Left lung (tissue), 14 donors: ENCODE data around the gene UNCX. TPM values are rescaled to one million over a fixed set of nuclear protein-coding genes. Genes with fewer than 3 reads are reported as not detected.
A peak's percentile ranks its signal among the peaks of the same experiment; 100 is the strongest.

Experiments used
- ATAC-seq: fragments of 200-7000 bp; cut with Tn5 transposase; one replicate; pipeline ENCODE4 v1.9.1; 2020; ENCODE audit warnings: moderate library complexity
- DNase-seq, 4 donors: peaks; one replicate each; pipeline ENCODE4 v3.0.0-alpha.2; 2013 to 2020
- H3K27ac ChIP-seq, 2 donors: fragments of 200-600 bp; sonication (generic) in 1 of 2; one replicate each; pipeline versions ENCODE4 v1.5.0 to v1.8.0; 2020 to 2021
- H3K27me3 ChIP-seq, 2 donors: fragments of 200-600 bp; sonication (generic) in 1 of 2; one replicate each; pipeline versions ENCODE4 v1.5.0 to v1.8.0; 2020 to 2021
- H3K36me3 ChIP-seq, 2 donors: fragments of 200-600 bp; sonication (generic) in 1 of 2; one replicate each; pipeline versions ENCODE4 v1.5.0 to v1.8.0; 2020 to 2021
- H3K4me1 ChIP-seq, 2 donors: fragments of 200-600 bp; one replicate each; pipeline ENCODE4 v1.8.0; 2021
- H3K4me3 ChIP-seq, 2 donors: fragments of 200-600 bp; sonication (generic) in 1 of 2; one replicate each; pipeline versions ENCODE4 v1.5.0 to v1.8.0; 2020 to 2021; ENCODE audit warnings: mild to moderate bottlenecking in 1 of 2
- H3K9me3 ChIP-seq, 2 donors: fragments of 200-600 bp; sonication (generic) in 1 of 2; one replicate each; pipeline versions ENCODE4 v1.5.0 to v1.8.0; 2020 to 2021
- intact Hi-C, 2 donors: fragments of 100-400 bp; cut with DNase I; formaldehyde crosslinking; loops; one replicate each; pipeline versions ENCODE4 v1.11.2 to v1.14.2; 2022
- long read RNA-seq, 12 donors: library from polyadenylated mRNA in 2 of 12; unstranded in 2 of 12; transcript quantifications; one replicate each; pipeline ENCODE4 v2.0.0 and lab custom pipeline, GENCODE V29; 2019 to 2026
- polyA plus RNA-seq, 6 donors: library from polyadenylated mRNA; unstranded; fragments of 120-200 nt; gene quantifications; one replicate each; pipeline ENCODE4 v1.2.1, GENCODE V29; 2013; ENCODE audit not compliant: insufficient read length in 6 of 6
- total RNA-seq, 2 donors: library from RNA; stranded (reverse); fragmentation: NEBNext Ultra II Directional; extraction: Animal tissue kit (Norgen Biotek cat#: 25700); gene quantifications; one replicate each; pipeline ENCODE4 v1.2.1, GENCODE V29; 2021
- TF ChIP-seq, protein P1 (sequence below), 2 donors: fragments of 200-600 bp; sonication (generic) in 1 of 2; IDR thresholded peaks; one replicate each; pipeline versions ENCODE4 v1.5.0 to v1.8.0; 2021; ENCODE audit warnings: antibody characterized with exemption in 2 of 2
- donor health status: DM: no; HTN: yes; CAD: no.
- donor health status: DM: no; HTN: no; CAD: no.

UNCX gene
- total RNA-seq (not detected), polyA plus RNA-seq (under 1 TPM in 1 of 6 donors, not detected in 5; 0.10 TPM)
- long read RNA-seq, donor 1 = 0 reads
- long read RNA-seq, donor 2 = 0 reads
- long read RNA-seq, donor 3 = 0 reads
- long read RNA-seq, donor 4 = 0 reads
- long read RNA-seq, donor 5 = 0 reads
- long read RNA-seq, donor 6 = 0 reads
- long read RNA-seq, donor 7 = 0 reads
- long read RNA-seq, donor 8 = 0 reads
- long read RNA-seq, donor 9 = 0 reads
- long read RNA-seq, donor 10 = 0 reads
- long read RNA-seq, donor 11, partial matches to known transcripts = 0 of 3 reads
- long read RNA-seq, donor 11, other reads (novel, unspliced or antisense) = 0 of 3 reads
- long read RNA-seq, donor 12 = 0 reads

DNA sequence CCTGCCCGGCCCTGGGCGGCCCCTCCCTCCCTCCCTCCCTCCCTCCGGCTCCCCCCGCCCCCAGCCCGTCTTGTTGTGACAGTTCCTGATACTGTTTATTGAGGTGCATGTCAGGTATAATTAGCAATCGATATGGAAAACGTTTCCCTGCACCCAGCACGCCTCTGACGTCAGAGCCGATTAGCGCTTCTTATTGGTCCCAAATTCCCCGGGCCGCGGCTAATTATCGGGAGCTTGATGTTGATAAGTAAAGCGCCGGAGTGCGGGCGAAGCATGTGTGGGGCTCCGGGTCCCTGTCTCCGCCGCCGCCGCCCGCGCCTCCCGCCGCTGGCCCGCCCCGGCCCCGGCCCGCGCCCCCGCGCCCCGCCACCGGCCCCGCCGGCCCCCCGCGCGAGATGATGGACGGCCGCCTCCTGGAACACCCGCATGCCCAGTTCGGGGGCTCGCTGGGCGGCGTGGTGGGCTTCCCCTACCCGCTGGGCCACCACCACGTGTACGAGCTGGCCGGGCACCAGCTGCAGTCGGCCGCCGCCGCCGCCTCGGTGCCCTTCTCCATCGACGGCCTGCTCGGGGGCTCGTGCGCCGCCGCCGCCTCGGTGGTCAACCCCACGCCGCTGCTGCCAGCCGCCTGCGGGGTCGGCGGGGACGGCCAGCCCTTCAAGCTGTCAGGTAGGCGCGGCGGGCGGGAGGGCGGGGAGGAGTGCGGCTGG, at the start of gene UNCX:
Gene UNCX (plus strand): TSS at position 250 of the 710 bp plus-strand sequence. CDS start 146 bp downstream, at position 396.
- no peak within 1 kb of the TSS for H3K4me3 ChIP-seq
- H3K36me3 ChIP-seq = no peaks in the 10 kb centered on the region
- DNase-seq (peak in 1 of 4 donors; percentile 69), ATAC-seq (no peak)
- TF ChIP-seq, protein P1, sequence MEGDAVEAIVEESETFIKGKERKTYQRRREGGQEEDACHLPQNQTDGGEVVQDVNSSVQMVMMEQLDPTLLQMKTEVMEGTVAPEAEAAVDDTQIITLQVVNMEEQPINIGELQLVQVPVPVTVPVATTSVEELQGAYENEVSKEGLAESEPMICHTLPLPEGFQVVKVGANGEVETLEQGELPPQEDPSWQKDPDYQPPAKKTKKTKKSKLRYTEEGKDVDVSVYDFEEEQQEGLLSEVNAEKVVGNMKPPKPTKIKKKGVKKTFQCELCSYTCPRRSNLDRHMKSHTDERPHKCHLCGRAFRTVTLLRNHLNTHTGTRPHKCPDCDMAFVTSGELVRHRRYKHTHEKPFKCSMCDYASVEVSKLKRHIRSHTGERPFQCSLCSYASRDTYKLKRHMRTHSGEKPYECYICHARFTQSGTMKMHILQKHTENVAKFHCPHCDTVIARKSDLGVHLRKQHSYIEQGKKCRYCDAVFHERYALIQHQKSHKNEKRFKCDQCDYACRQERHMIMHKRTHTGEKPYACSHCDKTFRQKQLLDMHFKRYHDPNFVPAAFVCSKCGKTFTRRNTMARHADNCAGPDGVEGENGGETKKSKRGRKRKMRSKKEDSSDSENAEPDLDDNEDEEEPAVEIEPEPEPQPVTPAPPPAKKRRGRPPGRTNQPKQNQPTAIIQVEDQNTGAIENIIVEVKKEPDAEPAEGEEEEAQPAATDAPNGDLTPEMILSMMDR (IDR thresholded peaks at IDR 0.05) = no peak
- peaks cover 88 to 98% of the 10 kb centered on the region in 2 donors for H3K27me3 ChIP-seq
- H3K27ac ChIP-seq = no peak within 1 kb of the TSS
- intact Hi-C loops = no loop called here
- no peaks in the 10 kb centered on the region for H3K9me3 ChIP-seq
- H3K4me1 ChIP-seq = peaks cover 0 to 16% of the 10 kb centered on the region in 2 donors

DNA sequence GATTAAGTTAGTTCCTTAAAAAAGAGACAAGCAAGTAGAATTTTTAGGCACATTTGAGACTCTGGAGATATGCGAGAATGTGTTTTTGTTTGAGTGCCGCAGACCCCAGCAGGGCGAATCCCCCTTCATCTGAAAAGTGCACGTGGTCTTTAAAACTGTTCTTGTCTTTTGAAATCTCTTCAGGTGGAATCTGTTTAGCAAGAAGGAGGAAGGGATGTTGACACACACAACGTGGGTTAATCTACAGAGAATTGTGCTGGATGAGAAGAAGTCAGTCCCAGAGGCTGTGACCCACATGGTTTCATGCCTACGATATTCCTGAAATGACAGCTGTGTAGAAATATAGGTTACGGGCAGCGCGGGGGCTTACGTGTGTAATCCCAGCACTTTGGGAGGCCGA, 45.5 kb upstream of the UNCX start:
- intact Hi-C loops = no loop called here

GRCh38 chr7:1188720-1189294, 43.9 kb upstream of the UNCX start:
- Histone ChIP-seq H3K36me3 (no peaks in the 10 kb centered on the region), H3K27me3 (peaks cover 5 to 69% of the 10 kb centered on the region in 2 donors), H3K4me1 (no peaks in the 10 kb centered on the region), H3K27ac (no peak overlapping the region), H3K9me3 (no peaks in the 10 kb centered on the region), H3K4me3 (no peak overlapping the region)
- no peak for ATAC-seq
- intact Hi-C loops = no loop called here
- no peak for DNase-seq
- TF ChIP-seq, protein P1 (IDR thresholded peaks at IDR 0.05) = no peak

More for the DNA sequence above, 45.5 kb upstream of the UNCX start:
- H3K27ac ChIP-seq = no peak overlapping the region
- DNase-seq = no peak
- no peaks in the 10 kb centered on the region for H3K36me3 ChIP-seq
- peaks cover 0 to 58% of the 10 kb centered on the region in 2 donors for H3K27me3 ChIP-seq
- no peak for ATAC-seq
- H3K4me3 ChIP-seq = no peak overlapping the region
- TF ChIP-seq, protein P1 (IDR thresholded peaks at IDR 0.05) = no peak
- H3K9me3 ChIP-seq = no peaks in the 10 kb centered on the region
- H3K4me1 ChIP-seq = no peaks in the 10 kb centered on the region

DNA sequence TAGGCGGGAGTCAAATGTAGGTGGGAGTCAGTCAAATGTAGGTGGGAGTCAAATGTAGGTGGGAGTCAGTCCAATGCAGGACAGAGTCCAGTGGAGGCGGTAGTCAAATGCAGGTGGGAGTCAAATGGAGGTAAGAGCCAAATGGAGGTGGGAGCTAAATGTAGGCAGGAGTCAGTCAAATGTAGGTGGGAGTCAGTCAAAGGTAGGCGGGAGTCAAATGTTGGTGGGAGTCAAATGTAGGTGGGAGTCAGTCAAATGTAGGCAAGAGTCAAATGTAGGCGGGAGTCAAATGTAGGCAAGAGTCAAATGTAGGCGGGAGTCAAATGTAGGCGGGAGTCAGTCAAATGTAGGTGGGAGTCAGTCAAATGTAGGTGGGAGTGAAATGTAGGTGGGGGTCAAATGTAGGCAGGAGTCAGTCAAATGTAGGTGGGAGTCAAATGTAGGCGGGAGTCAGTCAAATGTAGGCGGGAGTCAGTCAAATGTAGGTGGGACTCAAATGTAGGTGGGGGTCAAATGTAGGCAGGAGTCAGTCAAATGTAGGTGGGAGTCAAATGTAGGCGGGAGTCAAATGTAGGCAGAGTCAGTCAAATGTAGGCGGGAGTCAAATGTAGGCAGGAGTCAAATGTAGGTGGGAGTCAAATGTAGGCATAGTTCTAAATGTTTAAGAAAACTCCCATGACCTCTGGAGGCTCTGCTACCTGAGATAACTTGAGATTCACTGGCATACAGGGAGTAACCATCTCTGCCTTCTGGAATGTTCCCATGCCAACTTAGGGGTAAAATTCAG, 42.5 kb upstream of the UNCX start:
- H3K4me1 ChIP-seq = no peaks in the 10 kb centered on the region
- TF ChIP-seq, protein P1 (IDR thresholded peaks at IDR 0.05) = no peak
- intact Hi-C loops = no loop called here
- peaks cover 11 to 69% of the 10 kb centered on the region in 2 donors for H3K27me3 ChIP-seq
- H3K36me3 ChIP-seq = no peaks in the 10 kb centered on the region
- H3K27ac ChIP-seq = no peak overlapping the region
- H3K4me3 ChIP-seq = no peak overlapping the region
- no peaks in the 10 kb centered on the region for H3K9me3 ChIP-seq
- DNase-seq (no peak), ATAC-seq (no peak)
